HG02970 (cell line): ENCODE data around the gene AEBP1.

ENCODE experiments used
- ATAC-seq: cut with Tn5 transposase; IDR thresholded peaks from one replicate; pipeline ENCODE4 v1.9.1; 2021; ENCODE audit warnings: mild to moderate bottlenecking, moderate library complexity, moderate number of reproducible peaks; ENCODE audit not compliant: unreplicated experiment, low FRiP score

The AEBP1 gene

DNA sequence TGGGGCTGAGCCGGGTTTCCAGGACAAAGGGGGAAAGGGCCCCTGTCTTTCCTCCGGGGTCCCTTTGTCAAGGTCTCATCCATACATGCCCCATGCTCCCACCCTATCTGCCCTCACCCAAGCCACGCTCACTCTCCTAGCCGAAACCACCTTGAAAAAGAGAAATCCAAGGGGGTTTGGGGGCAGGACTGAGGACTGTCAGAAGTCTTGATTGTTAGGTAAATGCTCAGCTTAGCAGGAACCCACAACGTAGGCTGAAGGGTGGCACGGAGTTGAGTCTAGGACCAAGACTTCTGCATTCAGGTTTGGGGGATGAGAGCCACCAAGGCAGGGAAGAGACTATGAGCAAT is 38.1 kb upstream of the AEBP1 start:
- ATAC-seq: no peak

DNA sequence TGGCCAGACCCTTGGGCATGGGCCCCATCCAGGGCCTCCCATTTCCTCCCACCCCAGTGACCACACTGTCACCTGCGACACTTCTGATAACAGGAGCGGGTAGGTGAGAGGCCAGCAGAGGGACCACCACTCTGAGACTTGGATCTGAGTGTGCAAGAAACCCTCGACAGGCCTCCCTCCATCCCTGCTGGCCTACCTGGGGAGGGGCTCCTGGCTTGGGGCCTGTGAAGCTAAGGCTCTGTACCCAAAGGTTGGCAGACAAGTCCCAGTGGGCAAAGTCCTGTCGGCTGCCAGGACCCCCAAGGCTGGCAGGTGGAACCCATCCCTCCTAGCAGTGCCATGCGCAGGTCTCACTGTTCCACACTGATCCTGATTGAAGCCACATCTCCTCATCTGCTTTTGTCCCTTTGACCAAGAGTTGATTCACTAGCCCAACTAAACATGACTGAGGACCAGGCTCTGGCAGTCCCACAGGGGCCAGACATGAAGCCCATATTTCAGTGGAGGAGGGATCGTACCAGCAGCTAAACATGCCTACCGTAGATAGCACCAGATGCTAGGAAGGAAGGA is 37.6 kb upstream of the AEBP1 start:
- ATAC-seq: no peak

- no peak for ATAC-seq
Observed at GRCh38 chr7:44067064-44067951, 36.8 kb upstream of the AEBP1 start.

DNA sequence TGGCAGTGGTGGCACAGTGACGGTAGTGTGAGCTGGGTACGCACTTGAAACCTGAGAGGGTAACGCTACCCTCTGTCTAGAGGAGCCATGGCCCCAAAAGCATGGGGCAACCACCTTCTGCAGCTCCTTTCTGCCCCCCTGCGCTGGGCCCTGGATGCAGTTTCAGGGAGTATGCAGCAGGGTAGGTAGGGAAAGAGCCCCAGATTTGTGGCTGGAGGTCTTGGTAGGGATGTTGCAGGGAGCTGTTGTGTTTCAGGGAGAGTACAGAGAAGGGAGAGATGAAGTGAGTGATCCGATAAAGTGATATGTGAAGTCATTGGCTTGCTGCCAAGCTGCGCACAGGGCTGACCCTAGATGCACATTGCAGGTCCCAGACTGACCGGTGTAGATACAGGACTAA is 36.1 kb upstream of the AEBP1 start:
- no peak for ATAC-seq

GRCh38 chr7:44071726-44072363 is 32.3 kb upstream of the AEBP1 start:
- ATAC-seq: no peak

GRCh38 chr7:44072364-44073231 is 31.5 kb upstream of the AEBP1 start:
- no peak for ATAC-seq

GRCh38 chr7:44073664-44074348 is 30.3 kb upstream of the AEBP1 start:
- ATAC-seq: no peak

DNA sequence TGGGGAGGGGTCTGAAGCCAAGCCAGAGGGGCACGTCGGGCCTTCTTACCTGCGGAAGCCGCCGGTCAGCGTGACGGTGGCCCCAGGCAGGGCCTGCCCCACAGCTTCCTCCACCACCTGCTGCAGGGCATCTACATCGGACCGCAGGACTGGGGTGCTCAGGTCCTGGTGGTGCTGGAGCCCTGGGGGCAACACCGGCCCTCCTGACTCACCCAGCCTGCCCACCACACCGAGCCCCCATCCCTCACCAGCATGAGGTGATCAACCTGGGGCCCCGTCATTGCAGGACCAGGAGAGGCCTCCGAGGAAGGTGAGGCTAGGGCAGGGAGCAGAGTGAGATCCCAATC is 29.8 kb upstream of the AEBP1 start:
- ATAC-seq: no peak

DNA sequence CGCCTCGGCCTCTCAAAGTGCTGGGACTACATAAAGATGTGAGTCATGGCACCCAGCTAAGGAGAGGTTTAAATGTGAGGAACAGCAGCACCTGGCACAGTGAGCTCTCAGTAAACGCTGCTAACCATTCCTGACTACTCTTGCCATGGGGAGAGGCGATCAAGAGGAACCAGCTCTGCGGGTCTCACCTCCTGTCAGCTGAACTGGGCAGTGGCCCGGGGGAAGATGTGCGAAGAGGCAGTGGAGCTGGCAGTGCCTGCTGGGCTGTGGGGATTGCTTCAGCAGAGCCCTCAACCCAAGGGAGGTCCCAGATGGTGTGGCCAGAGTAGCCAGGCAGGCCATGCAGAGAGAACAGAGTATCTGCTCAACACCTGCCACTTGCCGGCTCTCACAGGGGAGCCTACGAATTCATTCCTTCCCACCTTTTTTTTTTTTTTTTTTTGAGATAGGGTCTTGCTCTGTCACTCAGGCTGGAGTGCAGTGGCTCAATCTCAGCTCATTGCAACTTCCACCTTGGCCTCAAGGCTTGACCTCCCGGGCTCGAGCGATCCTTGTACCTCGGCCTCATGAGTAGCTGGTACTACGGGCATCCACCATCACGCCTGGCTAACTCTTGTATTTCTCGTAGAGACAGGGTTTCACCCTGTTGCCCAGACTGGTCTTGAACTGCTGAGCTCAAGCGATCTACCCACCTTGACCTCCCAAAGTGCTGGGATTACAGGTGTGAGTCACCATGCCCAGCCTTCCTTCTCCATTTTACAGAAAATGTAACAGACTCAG is 28.7 kb upstream of the AEBP1 start:
- no peak for ATAC-seq

DNA sequence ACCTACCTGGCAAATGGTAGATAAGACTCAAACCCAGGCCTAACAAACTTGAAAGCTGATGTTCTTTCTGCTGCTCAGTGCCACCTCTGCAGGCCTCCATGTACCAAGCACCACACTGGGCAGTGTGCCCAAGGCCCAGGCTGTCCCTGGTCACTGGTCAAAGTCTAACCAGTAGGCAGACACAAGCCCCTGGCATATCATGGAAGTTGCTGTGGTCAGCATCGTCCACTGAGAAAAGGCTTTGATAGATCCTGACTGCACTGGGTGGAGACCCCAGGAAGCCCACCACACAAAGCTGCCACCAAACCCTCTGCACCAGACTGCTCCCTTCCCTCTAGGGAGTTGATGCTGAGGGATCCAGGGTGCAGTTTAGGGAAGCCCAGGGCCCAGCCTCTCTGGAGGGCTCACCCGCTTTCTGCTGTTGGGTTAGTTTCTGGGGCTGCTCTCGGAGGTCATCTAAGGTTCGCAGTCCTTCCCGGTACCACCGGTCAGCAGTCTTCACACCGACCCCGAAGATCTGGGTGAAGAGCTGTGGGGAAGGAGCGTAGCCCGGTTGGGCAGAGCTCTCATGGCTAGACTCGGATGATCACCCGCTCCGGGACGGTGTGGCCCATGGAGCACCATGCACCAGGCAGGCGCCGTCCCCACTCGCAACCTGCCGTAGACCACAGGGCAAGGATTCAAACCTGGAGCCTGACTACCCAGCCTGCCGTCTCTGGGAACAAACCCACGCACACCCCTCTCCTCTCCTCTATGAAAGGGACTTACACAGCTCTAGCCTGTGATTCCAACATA is 27.8 kb upstream of the AEBP1 start:
- no peak for ATAC-seq

- ATAC-seq: no peak
Observed at GRCh38 chr7:44077061-44077460, 27.1 kb upstream of the AEBP1 start.

DNA sequence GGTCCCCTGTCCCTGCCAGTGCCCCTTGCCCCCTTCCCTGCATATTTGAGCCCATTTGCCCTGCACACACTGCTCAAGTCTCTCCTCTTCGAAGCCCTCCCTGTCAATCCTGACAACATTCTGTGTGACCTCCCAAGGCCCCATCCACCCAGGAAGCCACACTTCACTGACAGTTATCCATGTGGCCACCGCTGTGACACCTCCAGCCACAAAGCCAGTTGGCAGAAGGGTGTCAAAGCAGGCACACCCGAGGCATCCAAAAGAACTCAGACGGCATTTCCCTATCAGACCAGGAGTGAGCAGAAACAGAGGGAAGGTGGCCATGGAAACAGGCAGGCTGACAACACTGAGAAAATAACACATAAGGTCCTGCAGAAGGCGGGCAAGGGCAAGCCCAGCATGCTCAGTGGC is 26.5 kb upstream of the AEBP1 start:
- no peak for ATAC-seq

- no peak for ATAC-seq
Observed at GRCh38 chr7:44078521-44078920, 25.6 kb upstream of the AEBP1 start.

DNA sequence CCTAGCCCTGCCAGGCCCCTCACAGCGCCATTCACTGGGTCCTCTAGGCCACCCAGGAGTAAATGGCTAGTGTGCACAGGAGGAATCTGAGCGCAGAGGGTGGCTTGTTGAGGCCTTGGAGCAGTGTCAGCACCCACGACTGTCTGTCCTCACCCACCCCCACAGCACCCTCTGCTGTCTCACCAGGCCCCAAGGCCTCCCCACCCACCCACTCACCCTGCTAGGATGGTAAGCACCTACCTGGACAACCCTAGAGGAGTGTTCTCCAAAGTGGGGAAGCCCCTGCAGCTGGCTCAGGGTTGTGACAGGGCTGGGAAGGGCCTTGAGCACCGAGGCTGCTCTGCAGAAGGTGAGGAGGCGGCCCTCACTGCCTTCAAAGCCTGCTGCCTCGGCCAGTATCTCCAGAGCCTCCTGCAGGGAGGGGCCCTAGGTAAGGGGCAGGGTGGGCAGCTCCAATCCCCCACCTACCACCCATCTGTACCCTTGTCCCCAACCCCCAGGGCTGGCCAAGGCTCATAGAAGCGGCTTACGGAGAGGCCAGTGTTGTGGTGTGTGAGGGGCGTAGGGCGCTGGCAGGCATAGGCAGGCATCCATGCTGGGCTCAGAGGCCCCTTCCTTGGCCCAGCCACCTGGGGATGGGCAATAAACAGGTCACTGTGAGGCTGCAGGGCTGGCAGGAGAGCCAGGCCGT is 24.7 kb upstream of the AEBP1 start:
- ATAC-seq: no peak

DNA sequence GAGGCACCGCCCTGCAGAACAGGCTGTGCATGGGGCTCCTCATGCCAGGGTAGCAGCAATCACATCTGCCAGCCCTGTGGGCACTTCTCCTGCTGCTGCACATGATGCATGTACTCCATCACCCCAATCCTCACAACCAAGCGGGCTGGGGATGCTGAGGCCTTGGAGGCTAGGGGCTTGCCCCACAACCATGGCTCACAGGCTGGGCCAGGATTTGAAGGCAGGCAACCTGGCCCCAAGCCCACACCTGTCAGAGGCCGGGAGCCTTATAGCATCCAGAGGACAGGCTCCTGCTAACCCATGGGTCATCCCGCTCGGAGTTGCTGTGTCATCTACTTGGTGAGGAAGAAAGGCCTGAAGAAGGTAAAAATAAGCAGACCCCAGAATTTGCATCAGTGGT is 24.0 kb upstream of the AEBP1 start:
- ATAC-seq: no peak

DNA sequence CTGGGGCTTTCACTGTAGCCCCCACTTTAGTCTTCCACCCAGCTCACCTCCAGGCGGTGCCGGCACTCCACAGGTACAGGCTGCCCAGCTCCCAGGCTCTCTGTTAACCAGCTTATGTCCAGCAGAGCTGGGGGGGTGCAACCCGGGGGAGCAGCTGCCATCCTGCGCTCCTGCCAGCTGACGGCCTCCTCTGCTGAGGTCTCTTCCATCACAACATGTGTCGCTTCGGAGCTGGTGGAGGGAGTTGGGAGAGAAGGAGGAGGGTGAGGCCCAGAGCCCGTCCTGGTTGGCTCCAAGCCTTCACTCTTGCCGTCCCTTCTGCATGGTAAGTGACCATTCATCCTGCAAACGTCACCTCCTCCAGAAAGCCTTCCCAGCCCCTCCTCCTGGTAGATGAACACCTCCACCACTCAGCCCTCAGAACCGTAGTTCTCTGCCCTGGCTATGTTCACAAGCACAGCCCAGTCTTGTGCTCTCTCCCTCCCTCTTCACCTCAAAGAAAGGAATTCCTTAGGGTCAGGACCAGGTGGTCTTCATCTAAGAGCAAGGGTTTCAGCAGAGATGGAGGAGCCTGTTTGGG is 23.4 kb upstream of the AEBP1 start:
- no peak for ATAC-seq

GRCh38 chr7:44081266-44081748 is 22.8 kb upstream of the AEBP1 start:
- no peak for ATAC-seq
